Gastrocnemius medialis (tissue), 4 donors: ENCODE results near the gene FAM98C. TPM values are rescaled to one million over a fixed set of nuclear protein-coding genes. Genes with fewer than 3 reads are reported as not detected.

Experiments used
- ATAC-seq, 2 donors: fragments of 150-250 bp; one replicate each; pipeline ENCODE4 v1.9.1; 2016
- DNase-seq, 2 donors: peaks; one replicate each; pipeline ENCODE4 v3.0.0-alpha.2; 2019
- H3K27ac ChIP-seq, 4 donors: fragments of 200-600 bp; sonication (generic); 1 replicate in 1 of 4; 2 replicates in 3 of 4; pipeline ENCODE4 v1.5.1; 2016 to 2018; ENCODE audit warnings: mild to moderate bottlenecking in 2 of 4, moderate library complexity in 1 of 4
- H3K27me3 ChIP-seq, 3 donors: fragments of 200-600 bp; sonication (generic) in 2 of 3; 1 replicate in 1 of 3; 2 replicates in 2 of 3; pipeline versions ENCODE4 v1.5.1 to v1.6.0; 2016 to 2019; ENCODE audit warnings: mild to moderate bottlenecking in 1 of 3, moderate library complexity in 1 of 3
- H3K36me3 ChIP-seq, 2 donors: fragments of 200-600 bp; sonication (generic) in 1 of 2; one replicate each; pipeline ENCODE4 v1.5.1; 2017 to 2018
- H3K4me1 ChIP-seq, 2 donors: fragments of 200-600 bp; sonication (generic) in 1 of 2; one replicate each; pipeline ENCODE4 v1.5.1; 2016 to 2017; ENCODE audit warnings: mild to moderate bottlenecking in 2 of 2
- H3K4me3 ChIP-seq, 4 donors: fragments of 200-600 bp; sonication (generic) in 3 of 4; 1 replicate in 1 of 4; 2 replicates in 3 of 4; pipeline ENCODE4 v1.5.1; 2016 to 2019; ENCODE audit warnings: mild to moderate bottlenecking in 2 of 4
- H3K9me3 ChIP-seq, 3 donors: fragments of 200-600 bp; sonication (generic) in 2 of 3; 1 replicate in 1 of 3; 2 replicates in 2 of 3; pipeline ENCODE4 v1.5.1; 2016 to 2019
- POLR2A ChIP-seq, 2 donors: fragments of 450-650 bp; IDR thresholded peaks; one replicate each; pipeline ENCODE4 v1.6.1; 2017; ENCODE audit warnings: antibody characterized with exemption in 2 of 2, mild to moderate bottlenecking in 2 of 2, moderate library complexity in 2 of 2
- in situ Hi-C, 4 donors: fragments of 200-750 bp; cut with MboI; loops; one replicate each; pipeline versions ENCODE4 v1.15.0 to v1.8.0; 2017; ENCODE audit warnings: low sequenced_read_pairs in 4 of 4
- intact Hi-C: fragments of 100-400 bp; cut with DNase I; formaldehyde crosslinking; loops from one replicate; pipeline ENCODE4 v1.15.1; 2023; ENCODE audit warnings: low total_unique reads
- total RNA-seq, 4 donors: library from RNA; depleted of rRNA; stranded (reverse); fragments of >200 nt; gene quantifications; one replicate each; pipeline versions ENCODE4 v1.1.0 to v1.2.3, GENCODE V29; 2016
- TF ChIP-seq, protein P1 (sequence below), 5 experiments: fragments of 450-650 bp in 3 of 5; fragments of 200-600 bp in 2 of 5; sonication (generic) in 2 of 5; IDR thresholded peaks in 4 of 5; conservative IDR thresholded peaks in 1 of 5; 1 replicate in 4 of 5; 2 replicates in 1 of 5; pipeline ENCODE4 v1.5.1; 2016 to 2019; ENCODE audit warnings: antibody characterized with exemption in 5 of 5, mild to moderate bottlenecking in 3 of 5, moderate library complexity in 3 of 5

The FAM98C gene
- total RNA-seq, 4 donors from 2014 or later = 1.9 to 17.4 (median 3.3) TPM

DNA sequence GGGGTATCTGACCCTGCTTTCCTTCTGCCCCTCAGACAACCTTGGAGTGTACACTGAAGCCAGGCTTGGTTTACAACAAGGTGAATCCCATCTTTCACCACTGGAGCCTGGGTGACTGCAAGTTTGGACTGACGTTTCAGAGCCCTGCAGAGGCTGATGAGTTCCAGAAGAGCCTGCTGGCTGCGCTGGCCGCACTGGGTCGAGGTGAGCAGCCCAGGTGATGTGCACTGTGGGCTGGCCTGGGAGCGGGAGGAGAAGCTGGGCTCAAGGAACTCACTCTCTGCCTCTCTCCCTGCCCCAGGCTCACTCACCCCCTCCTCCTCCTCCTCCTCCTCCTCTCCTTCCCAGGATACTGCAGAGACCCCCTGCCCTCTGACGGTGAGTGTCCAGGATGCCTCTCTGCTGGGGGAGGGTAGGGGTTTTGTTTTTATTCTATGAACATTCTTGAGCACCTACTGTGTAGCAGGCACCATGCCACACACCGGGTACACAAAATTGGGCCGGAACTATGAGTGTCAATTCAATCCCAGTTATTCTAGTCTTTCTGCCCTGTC, 10.9 kb upstream of the FAM98C start:
- H3K4me1 ChIP-seq = peaks cover 6 to 11% of the 10 kb centered on the region in 2 donors
- no peak for DNase-seq
- ATAC-seq = no peak
- intact Hi-C loops (no loop called here), in situ Hi-C loops (loop anchor here in 1 of 4 donors (25.0 kb wide), 1 partner anchor 445 kb away; the partner anchor contains the start of genes ECH1 and HNRNPL)
- H3K36me3 ChIP-seq = no peaks in the 10 kb centered on the region
- H3K27ac ChIP-seq = no peak overlapping the region
- H3K9me3 ChIP-seq = no peaks in the 10 kb centered on the region
- no peak overlapping the region for H3K4me3 ChIP-seq
- peaks cover 17 to 38% (median 34%) of the 10 kb centered on the region in 3 donors for H3K27me3 ChIP-seq
- TF ChIP-seq POLR2A (IDR thresholded peaks at IDR 0.05) = no peak
- TF ChIP-seq, protein P1, sequence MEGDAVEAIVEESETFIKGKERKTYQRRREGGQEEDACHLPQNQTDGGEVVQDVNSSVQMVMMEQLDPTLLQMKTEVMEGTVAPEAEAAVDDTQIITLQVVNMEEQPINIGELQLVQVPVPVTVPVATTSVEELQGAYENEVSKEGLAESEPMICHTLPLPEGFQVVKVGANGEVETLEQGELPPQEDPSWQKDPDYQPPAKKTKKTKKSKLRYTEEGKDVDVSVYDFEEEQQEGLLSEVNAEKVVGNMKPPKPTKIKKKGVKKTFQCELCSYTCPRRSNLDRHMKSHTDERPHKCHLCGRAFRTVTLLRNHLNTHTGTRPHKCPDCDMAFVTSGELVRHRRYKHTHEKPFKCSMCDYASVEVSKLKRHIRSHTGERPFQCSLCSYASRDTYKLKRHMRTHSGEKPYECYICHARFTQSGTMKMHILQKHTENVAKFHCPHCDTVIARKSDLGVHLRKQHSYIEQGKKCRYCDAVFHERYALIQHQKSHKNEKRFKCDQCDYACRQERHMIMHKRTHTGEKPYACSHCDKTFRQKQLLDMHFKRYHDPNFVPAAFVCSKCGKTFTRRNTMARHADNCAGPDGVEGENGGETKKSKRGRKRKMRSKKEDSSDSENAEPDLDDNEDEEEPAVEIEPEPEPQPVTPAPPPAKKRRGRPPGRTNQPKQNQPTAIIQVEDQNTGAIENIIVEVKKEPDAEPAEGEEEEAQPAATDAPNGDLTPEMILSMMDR (IDR thresholded peaks at IDR 0.05 in 4 of 5, conservative IDR thresholded peaks at IDR 0.05 in 1 of 5) = no peak

DNA sequence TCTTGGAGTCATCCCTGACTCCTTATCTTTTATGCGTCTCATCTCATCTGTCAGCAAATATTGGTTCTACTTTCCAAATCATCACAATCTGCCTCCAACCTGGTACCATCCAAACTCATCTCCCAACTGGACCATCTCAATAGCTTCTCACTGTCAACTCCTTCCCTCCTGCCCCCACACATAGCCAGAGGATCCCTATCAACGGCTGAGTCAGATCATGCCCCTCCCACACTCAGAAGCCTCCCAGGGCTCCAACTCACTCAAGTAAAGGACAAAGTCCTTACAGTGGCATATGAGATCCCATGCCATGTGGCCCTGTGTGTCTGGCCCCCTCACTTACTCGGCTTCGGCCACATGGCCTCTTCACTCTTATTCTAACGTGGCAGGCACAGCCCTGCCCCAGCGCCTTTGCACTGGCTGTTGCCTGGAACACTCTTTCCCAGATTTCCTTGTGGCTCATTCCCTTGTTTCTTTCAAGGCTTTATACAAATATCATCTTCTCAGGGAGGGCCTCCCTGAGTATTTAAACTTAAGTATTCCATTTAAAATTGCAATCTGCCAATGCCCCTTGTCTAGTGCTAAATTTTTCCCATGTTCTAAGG, 10.1 kb upstream of the FAM98C start:
- peaks cover 25 to 44% (median 42%) of the 10 kb centered on the region in 3 donors for H3K27me3 ChIP-seq
- no peak for ATAC-seq
- in situ Hi-C loops = loop anchor here in 1 of 4 donors (25.0 kb wide), 1 partner anchor 444 kb away; the partner anchor contains the start of genes ECH1 and HNRNPL

DNA sequence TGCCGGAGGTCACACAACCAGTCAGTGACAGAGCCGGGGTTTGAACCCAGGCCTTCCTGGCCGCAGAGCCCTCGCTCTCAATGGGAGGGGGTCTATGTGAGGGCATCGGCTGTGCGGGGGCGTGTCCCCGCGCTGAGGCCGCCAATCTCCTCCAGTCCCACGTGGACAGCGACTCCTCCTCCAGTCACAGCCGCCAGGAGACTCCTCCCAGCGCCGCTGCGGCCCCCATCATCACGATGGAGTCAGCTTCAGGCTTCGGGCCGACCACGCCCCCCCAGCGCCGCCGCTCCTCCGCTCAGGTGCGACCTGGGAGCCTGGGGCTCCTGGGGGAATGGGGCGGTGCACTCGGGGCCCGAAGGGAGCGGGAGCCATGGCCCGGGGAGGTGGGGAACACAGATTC, 8.4 kb upstream of the FAM98C start:
- TF ChIP-seq POLR2A (IDR thresholded peaks at IDR 0.05) = no peak
- TF ChIP-seq, protein P1 (IDR thresholded peaks at IDR 0.05 in 4 of 5, conservative IDR thresholded peaks at IDR 0.05 in 1 of 5) = no peak
- no peak for ATAC-seq
- Histone ChIP-seq H3K4me3 (no peak overlapping the region), H3K9me3 (no peaks in the 10 kb centered on the region), H3K36me3 (no peaks in the 10 kb centered on the region), H3K27me3 (peaks cover 40 to 50% (median 49%) of the 10 kb centered on the region in 3 donors), H3K4me1 (no peaks in the 10 kb centered on the region), H3K27ac (no peak overlapping the region)
- no peak for DNase-seq
- intact Hi-C loops = no loop called here
- in situ Hi-C loops = loop anchor here in 1 of 4 donors (25.0 kb wide), 1 partner anchor 443 kb away; the partner anchor contains the start of genes ECH1 and HNRNPL

More for the DNA sequence above, 10.1 kb upstream of the FAM98C start:
- intact Hi-C loops = no loop called here
- Histone ChIP-seq H3K36me3 (no peaks in the 10 kb centered on the region), H3K4me1 (peaks cover 6 to 11% of the 10 kb centered on the region in 2 donors), H3K9me3 (no peaks in the 10 kb centered on the region), H3K27ac (no peak overlapping the region), H3K4me3 (no peak overlapping the region)
- no peak for DNase-seq
- TF ChIP-seq, protein P1 (IDR thresholded peaks at IDR 0.05 in 4 of 5, conservative IDR thresholded peaks at IDR 0.05 in 1 of 5) = no peak
- no peak for TF ChIP-seq POLR2A (IDR thresholded peaks at IDR 0.05)

DNA sequence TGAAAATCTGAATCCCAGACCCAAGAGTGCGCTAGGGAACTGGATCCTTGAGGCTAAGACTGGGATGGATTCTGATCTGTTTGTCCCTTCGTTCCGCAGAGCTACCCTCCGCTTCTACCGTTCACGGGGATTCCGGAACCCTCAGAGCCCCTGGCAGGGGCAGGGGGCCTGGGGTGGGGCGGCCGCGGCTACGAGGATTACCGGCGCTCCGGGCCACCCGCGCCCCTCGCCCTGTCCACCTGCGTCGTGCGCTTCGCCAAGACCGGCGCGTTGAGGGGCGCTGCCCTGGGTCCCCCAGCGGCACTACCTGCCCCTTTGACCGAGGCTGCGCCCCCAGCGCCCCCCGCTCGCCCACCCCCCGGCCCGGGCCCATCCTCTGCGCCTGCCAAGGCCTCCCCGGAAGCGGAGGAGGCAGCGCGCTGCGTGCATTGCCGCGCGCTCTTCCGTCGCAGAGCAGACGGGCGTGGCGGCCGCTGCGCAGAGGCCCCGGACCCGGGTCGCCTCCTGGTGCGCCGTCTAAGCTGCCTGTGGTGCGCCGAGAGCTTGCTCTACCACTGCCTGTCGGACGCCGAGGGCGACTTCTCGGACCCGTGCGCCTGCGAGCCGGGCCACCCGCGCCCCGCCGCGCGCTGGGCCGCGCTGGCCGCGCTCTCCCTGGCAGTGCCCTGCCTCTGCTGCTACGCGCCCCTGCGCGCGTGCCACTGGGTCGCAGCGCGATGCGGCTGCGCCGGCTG, 7.3 kb upstream of the FAM98C start:
- intact Hi-C loops (no loop called here), in situ Hi-C loops (loop anchor here in 1 of 4 donors (25.0 kb wide), 1 partner anchor 442 kb away; the partner anchor contains the start of genes ECH1 and HNRNPL)
- H3K36me3 ChIP-seq = no peaks in the 10 kb centered on the region
- no peak overlapping the region for H3K4me3 ChIP-seq
- TF ChIP-seq, protein P1 (IDR thresholded peaks at IDR 0.05 in 4 of 5, conservative IDR thresholded peaks at IDR 0.05 in 1 of 5) = no peak
- no peak for TF ChIP-seq POLR2A (IDR thresholded peaks at IDR 0.05)
- no peak for ATAC-seq
- no peak for DNase-seq
- H3K4me1 ChIP-seq = no peaks in the 10 kb centered on the region
- no peak overlapping the region for H3K27ac ChIP-seq
- H3K27me3 ChIP-seq = peaks cover 40 to 56% (median 50%) of the 10 kb centered on the region in 3 donors
- no peaks in the 10 kb centered on the region for H3K9me3 ChIP-seq
